A172 (cell line): ENCODE data around the gene ARHGAP22. TPM values are rescaled to one million over a fixed set of nuclear protein-coding genes. Genes with fewer than 3 reads are reported as not detected.

Source experiments
- DNase-seq: peaks from one replicate; pipeline ENCODE4 v3.0.0-alpha.2; 2015; ENCODE audit warnings: low spot score
- total RNA-seq: library from RNA; depleted of rRNA; stranded (reverse); fragments of >200 nt; shearing (Covaris generic); gene quantifications from 2 replicates; pipeline ENCODE4 v1.2.3, GENCODE V29; 2014

ARHGAP22 gene
- total RNA-seq, 1 experiment from 2014 or later: 8.2 TPM

GRCh38 chr10:48533540-48533939 lies 71.3 kb downstream of the ARHGAP22 start:
- no peak for DNase-seq

GRCh38 chr10:48531486-48531885 lies 73.4 kb downstream of the ARHGAP22 start:
- DNase-seq: no peak

- DNase-seq: no peak
These were observed 75.5 kb downstream of the ARHGAP22 start for GRCh38 chr10:48529331-48529730.

- DNase-seq: no peak
These were observed 77.1 kb downstream of the ARHGAP22 start for GRCh38 chr10:48527756-48528155.

GRCh38 chr10:48526846-48527505 lies 77.9 kb downstream of the ARHGAP22 start:
- DNase-seq: peak; percentile 43

GRCh38 chr10:48526011-48526821 lies 78.7 kb downstream of the ARHGAP22 start:
- DNase-seq: peak; percentile 80

GRCh38 chr10:48525113-48525512 lies 79.8 kb downstream of the ARHGAP22 start:
- DNase-seq: no peak

- DNase-seq: no peak
These were observed 80.8 kb downstream of the ARHGAP22 start for GRCh38 chr10:48523820-48524758.

GRCh38 chr10:48523212-48523819 lies 81.6 kb downstream of the ARHGAP22 start:
- peak; percentile 59 for DNase-seq

GRCh38 chr10:48522011-48522765 lies 82.7 kb downstream of the ARHGAP22 start:
- no peak for DNase-seq

- no peak for DNase-seq
These were observed 84.3 kb downstream of the ARHGAP22 start for GRCh38 chr10:48520594-48520993.

- no peak for DNase-seq
These were observed 84.7 kb downstream of the ARHGAP22 start for GRCh38 chr10:48520184-48520506.

- no peak for DNase-seq
These were observed 85.2 kb downstream of the ARHGAP22 start for GRCh38 chr10:48519481-48520183.

GRCh38 chr10:48518986-48519385 lies 85.9 kb downstream of the ARHGAP22 start:
- no peak for DNase-seq

- DNase-seq: no peak
These were observed 86.7 kb downstream of the ARHGAP22 start for GRCh38 chr10:48517911-48518811.

GRCh38 chr10:48517482-48517881 lies 87.4 kb downstream of the ARHGAP22 start:
- no peak for DNase-seq

- DNase-seq: no peak
These were observed 88.0 kb downstream of the ARHGAP22 start for GRCh38 chr10:48516911-48517310.

- no peak for DNase-seq
These were observed 90.0 kb downstream of the ARHGAP22 start for GRCh38 chr10:48514916-48515315.

- no peak for DNase-seq
These were observed 90.6 kb downstream of the ARHGAP22 start for GRCh38 chr10:48514255-48514654.
